H9 (cell line): Measurements from ENCODE around the gene PAPLN. TPM values are rescaled to one million over a fixed set of nuclear protein-coding genes. Genes with fewer than 3 reads are reported as not detected.

Experiments
- DNase-seq: peaks from one replicate; pipeline ENCODE4 v3.0.0-alpha.2; 2017
- H2AFZ ChIP-seq: one replicate; pipeline ENCODE4 v1.6.1; 2013; ENCODE audit warnings: mild to moderate bottlenecking, low read length, control low read depth, moderate library complexity
- H2AK5ac ChIP-seq: 2 replicates; pipeline ENCODE4 v1.6.1; 2013; ENCODE audit warnings: low read length, control low read depth, mixed read lengths; ENCODE audit not compliant: insufficient read length
- H2BK120ac ChIP-seq: one replicate; pipeline ENCODE4 v1.6.1; 2013; ENCODE audit warnings: low read depth, mild to moderate bottlenecking, low read length, control low read depth, inconsistent platforms; ENCODE audit not compliant: poor library complexity, severe bottlenecking
- H2BK12ac ChIP-seq: 2 replicates; pipeline ENCODE4 v1.6.1; 2013; ENCODE audit warnings: low read length, control low read depth, mixed read lengths, low read depth; ENCODE audit not compliant: insufficient read length
- H2BK15ac ChIP-seq: 2 replicates; pipeline ENCODE4 v1.6.1; 2013; ENCODE audit warnings: low read depth, low read length, control low read depth
- H2BK20ac ChIP-seq: one replicate; pipeline ENCODE4 v1.6.1; 2013; ENCODE audit warnings: low read depth, mild to moderate bottlenecking, low read length, control low read depth, inconsistent platforms; ENCODE audit not compliant: poor library complexity, severe bottlenecking
- H2BK5ac ChIP-seq: 2 replicates; pipeline ENCODE4 v1.6.1; 2013; ENCODE audit warnings: low read length, control low read depth, mixed read lengths; ENCODE audit not compliant: insufficient read length
- H3K14ac ChIP-seq: 2 replicates; pipeline ENCODE4 v1.6.1; 2013; ENCODE audit warnings: low read length, control low read depth; ENCODE audit not compliant: insufficient read depth
- H3K18ac ChIP-seq: 2 replicates; pipeline ENCODE4 v1.6.1; 2013; ENCODE audit warnings: low read depth, mild to moderate bottlenecking, mixed read lengths, low read length, control low read depth; ENCODE audit not compliant: insufficient read length
- H3K23ac ChIP-seq: 2 replicates; pipeline ENCODE4 v1.6.1; 2013; ENCODE audit warnings: low read length, control low read depth, mixed read lengths, low read depth; ENCODE audit not compliant: insufficient read length
- H3K23me2 ChIP-seq: 2 replicates; pipeline ENCODE4 v1.6.1; 2013; ENCODE audit warnings: low read depth, mild to moderate bottlenecking, mixed read lengths, low read length, control low read depth; ENCODE audit not compliant: insufficient read length, poor library complexity, severe bottlenecking
- H3K27ac ChIP-seq: 2 replicates; pipeline ENCODE4 v1.5.1; 2013; ENCODE audit warnings: low read length, control low read depth, mixed read lengths, low read depth; ENCODE audit not compliant: insufficient read length
- H3K27me3 ChIP-seq: 2 replicates; pipeline ENCODE4 v1.6.1; 2013; ENCODE audit warnings: low read length, control low read depth, inconsistent platforms; ENCODE audit not compliant: insufficient read depth
- H3K4ac ChIP-seq: 2 replicates; pipeline ENCODE4 v1.6.1; 2013; ENCODE audit warnings: low read depth, mild to moderate bottlenecking, control low read depth, inconsistent platforms, low read length, moderate library complexity
- H3K4me1 ChIP-seq: 2 replicates; pipeline ENCODE4 v1.6.1; 2013; ENCODE audit warnings: low read length, control low read depth, inconsistent platforms; ENCODE audit not compliant: insufficient read depth
- H3K4me2 ChIP-seq: 2 replicates; pipeline ENCODE4 v1.6.1; 2013; ENCODE audit warnings: low read length, control low read depth, mixed read lengths; ENCODE audit not compliant: insufficient read length, insufficient read depth
- H3K56ac ChIP-seq: 2 replicates; pipeline ENCODE4 v1.6.1; 2013; ENCODE audit warnings: low read depth, mild to moderate bottlenecking, mixed read lengths, low read length, control low read depth; ENCODE audit not compliant: insufficient read length
- H3K79me1 ChIP-seq: 2 replicates; pipeline ENCODE4 v1.6.1; 2013; ENCODE audit warnings: low read depth, mild to moderate bottlenecking, moderate library complexity, low read length, control low read depth, inconsistent platforms; ENCODE audit not compliant: insufficient read depth, poor library complexity, severe bottlenecking
- H3K79me2 ChIP-seq: 2 replicates; pipeline ENCODE4 v1.6.1; 2013; ENCODE audit warnings: low read length, control low read depth, inconsistent platforms; ENCODE audit not compliant: insufficient read depth
- H3K9ac ChIP-seq: 2 replicates; pipeline ENCODE4 v1.6.1; 2013; ENCODE audit warnings: low read length, control low read depth, mixed read lengths; ENCODE audit not compliant: insufficient read length; ENCODE audit errors: extremely low read depth
- H3K9me3 ChIP-seq: one replicate; pipeline ENCODE4 v1.6.1; 2013; ENCODE audit warnings: low read depth, low read length, inconsistent platforms; ENCODE audit not compliant: control insufficient read depth
- H3T11ph ChIP-seq: one replicate; pipeline ENCODE4 v1.6.1; 2013; ENCODE audit warnings: mild to moderate bottlenecking, low read length, control low read depth, inconsistent platforms
- H4K20me1 ChIP-seq: one replicate; pipeline ENCODE4 v1.6.1; 2013; ENCODE audit not compliant: control insufficient read depth, insufficient read length, insufficient read depth
- H4K5ac ChIP-seq: 2 replicates; pipeline ENCODE4 v1.6.1; 2013; ENCODE audit warnings: low read depth, mild to moderate bottlenecking, mixed read lengths, low read length, control low read depth; ENCODE audit not compliant: insufficient read length
- H4K8ac ChIP-seq: replicated peaks from 2 replicates; pipeline ENCODE4 v1.6.1; 2013; ENCODE audit warnings: low read length, control low read depth, mixed read lengths, low read depth; ENCODE audit not compliant: insufficient read length
- H4K91ac ChIP-seq: 2 replicates; pipeline ENCODE4 v1.6.1; 2013; ENCODE audit warnings: low read depth, mild to moderate bottlenecking, moderate library complexity, mixed read lengths, low read length, control low read depth; ENCODE audit not compliant: insufficient read length
- H3K27ac Mint-ChIP-seq, 3 experiments: 2 replicates in 2 of 3; 3 replicates in 1 of 3; pipeline ENCODE4 v1.8.0; 2020 to 2021; ENCODE audit warnings: mixed read lengths in 3 of 3, mild to moderate bottlenecking in 1 of 3, moderate library complexity in 1 of 3
- H3K27me3 Mint-ChIP-seq: 2 replicates; pipeline ENCODE4 v1.8.0; 2021; ENCODE audit warnings: low read depth, mild to moderate bottlenecking, moderate library complexity, mixed read lengths
- H3K36me3 Mint-ChIP-seq, 3 experiments: 2 replicates in 2 of 3; 3 replicates in 1 of 3; pipeline ENCODE4 v1.8.0; 2020 to 2021; ENCODE audit warnings: low read depth in 3 of 3, mixed read lengths in 3 of 3; ENCODE audit not compliant: insufficient read depth in 1 of 3
- H3K4me1 Mint-ChIP-seq, 2 experiments: 2 replicates each; pipeline ENCODE4 v1.8.0; 2020; ENCODE audit warnings: mixed read lengths in 2 of 2
- H3K4me3 Mint-ChIP-seq, 2 experiments: 2 replicates in 1 of 2; 3 replicates in 1 of 2; pipeline ENCODE4 v1.8.0; 2020 to 2021; ENCODE audit warnings: mild to moderate bottlenecking in 2 of 2, mixed read lengths in 2 of 2, moderate library complexity in 1 of 2
- H3K9me3 Mint-ChIP-seq, 2 experiments: 2 replicates in 1 of 2; 3 replicates in 1 of 2; pipeline ENCODE4 v1.8.0; 2020; ENCODE audit warnings: mild to moderate bottlenecking in 2 of 2, mixed read lengths in 2 of 2, moderate library complexity in 1 of 2
- WGBS: extraction: QIAGEN DNeasy Blood & Tissue Kit; methylation state at CpG from one replicate; pipeline ENCODE4 v1.1.7; 2013; ENCODE audit warnings: missing lambda C conversion rate, low lambda C conversion rate, mixed read lengths; ENCODE audit not compliant: insufficient read length; ENCODE audit errors: extremely low coverage; 5-methylcytosine and 5-hydroxymethylcytosine counted together
- total RNA-seq: library from RNA; stranded (reverse); gene quantifications from 2 replicates; pipeline ENCODE4 v1.2.1, GENCODE V29; 2021
- TF ChIP-seq, protein P1 (sequence below): fragments of 200-600 bp; sonication (generic); conservative IDR thresholded peaks from 3 replicates; pipeline ENCODE4 v1.8.0; 2021; ENCODE audit warnings: antibody characterized with exemption, mild to moderate bottlenecking

Gene PAPLN
- total RNA-seq, 1 experiment from 2014 or later, result 8.5 TPM

DNA sequence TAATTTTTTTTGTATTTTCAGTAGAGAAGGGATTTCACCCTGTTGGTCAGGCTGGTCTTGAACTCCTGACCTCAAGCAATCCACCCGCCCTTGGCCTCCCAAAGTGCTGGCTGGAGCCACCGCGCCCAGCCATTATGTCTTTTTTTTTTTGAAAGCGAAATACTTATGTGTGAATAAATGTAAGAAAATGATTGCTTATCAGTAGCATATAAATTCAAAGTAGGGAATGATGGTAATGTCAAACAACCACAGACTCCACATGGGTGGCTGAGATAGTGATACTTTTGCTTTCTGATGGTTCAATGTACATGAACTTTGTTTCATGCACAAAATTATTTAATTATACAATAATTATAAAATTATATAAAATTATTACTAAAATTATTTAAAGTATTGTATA, 75.8 kb downstream of the PAPLN start:
- Histone ChIP-seq H3K9ac (no peak overlapping the region), H3K14ac (no peak overlapping the region), H3K27me3 (no peaks in the 10 kb centered on the region; the same call in 1 of the 2 replicates), H2BK15ac (no peak overlapping the region), H4K5ac (no peak overlapping the region), H2AK5ac (no peak overlapping the region), H2BK12ac (no peak overlapping the region), H2BK120ac (no peak overlapping the region), H3K4me1 (peaks cover 2% of the 10 kb centered on the region; the same call in 1 of the 2 replicates), H3T11ph (no peak overlapping the region), H2AFZ (no peak overlapping the region), H3K4me2 (no peak overlapping the region), H4K91ac (no peak overlapping the region), H4K8ac (no peak overlapping the region), H3K4ac (no peak overlapping the region), H3K79me2 (no peaks in the 10 kb centered on the region), H2BK5ac (no peak overlapping the region), H3K79me1 (no peaks in the 10 kb centered on the region), H3K27ac (no peak overlapping the region), H3K9me3 (no peaks in the 10 kb centered on the region), H3K23ac (no peak overlapping the region), H2BK20ac (no peak overlapping the region), H3K23me2 (no peaks in the 10 kb centered on the region), H3K18ac (no peak overlapping the region), H4K20me1 (no peaks in the 10 kb centered on the region), H3K56ac (no peak overlapping the region)
- H3K9me3 Mint-ChIP-seq, result no peaks in the 10 kb centered on the region
- no peak overlapping the region for H3K4me3 Mint-ChIP-seq
- TF ChIP-seq, protein P1, sequence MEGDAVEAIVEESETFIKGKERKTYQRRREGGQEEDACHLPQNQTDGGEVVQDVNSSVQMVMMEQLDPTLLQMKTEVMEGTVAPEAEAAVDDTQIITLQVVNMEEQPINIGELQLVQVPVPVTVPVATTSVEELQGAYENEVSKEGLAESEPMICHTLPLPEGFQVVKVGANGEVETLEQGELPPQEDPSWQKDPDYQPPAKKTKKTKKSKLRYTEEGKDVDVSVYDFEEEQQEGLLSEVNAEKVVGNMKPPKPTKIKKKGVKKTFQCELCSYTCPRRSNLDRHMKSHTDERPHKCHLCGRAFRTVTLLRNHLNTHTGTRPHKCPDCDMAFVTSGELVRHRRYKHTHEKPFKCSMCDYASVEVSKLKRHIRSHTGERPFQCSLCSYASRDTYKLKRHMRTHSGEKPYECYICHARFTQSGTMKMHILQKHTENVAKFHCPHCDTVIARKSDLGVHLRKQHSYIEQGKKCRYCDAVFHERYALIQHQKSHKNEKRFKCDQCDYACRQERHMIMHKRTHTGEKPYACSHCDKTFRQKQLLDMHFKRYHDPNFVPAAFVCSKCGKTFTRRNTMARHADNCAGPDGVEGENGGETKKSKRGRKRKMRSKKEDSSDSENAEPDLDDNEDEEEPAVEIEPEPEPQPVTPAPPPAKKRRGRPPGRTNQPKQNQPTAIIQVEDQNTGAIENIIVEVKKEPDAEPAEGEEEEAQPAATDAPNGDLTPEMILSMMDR, result no peak
- H3K27ac Mint-ChIP-seq, result no peak overlapping the region
- H3K27me3 Mint-ChIP-seq, result no peaks in the 10 kb centered on the region
- peaks cover 8 to 10% of the 10 kb centered on the region in 2 experiments for H3K4me1 Mint-ChIP-seq
- no CpG with 5 or more reads among the region's 4 CpGs for WGBS
- DNase-seq, result no peak
- peaks cover 0 to 2% (median 0%) of the 10 kb centered on the region in 3 experiments; a peak in 2 of 7 replicates for H3K36me3 Mint-ChIP-seq
